Measurements from ENCODE around the gene F2.

The F2 gene

DNA sequence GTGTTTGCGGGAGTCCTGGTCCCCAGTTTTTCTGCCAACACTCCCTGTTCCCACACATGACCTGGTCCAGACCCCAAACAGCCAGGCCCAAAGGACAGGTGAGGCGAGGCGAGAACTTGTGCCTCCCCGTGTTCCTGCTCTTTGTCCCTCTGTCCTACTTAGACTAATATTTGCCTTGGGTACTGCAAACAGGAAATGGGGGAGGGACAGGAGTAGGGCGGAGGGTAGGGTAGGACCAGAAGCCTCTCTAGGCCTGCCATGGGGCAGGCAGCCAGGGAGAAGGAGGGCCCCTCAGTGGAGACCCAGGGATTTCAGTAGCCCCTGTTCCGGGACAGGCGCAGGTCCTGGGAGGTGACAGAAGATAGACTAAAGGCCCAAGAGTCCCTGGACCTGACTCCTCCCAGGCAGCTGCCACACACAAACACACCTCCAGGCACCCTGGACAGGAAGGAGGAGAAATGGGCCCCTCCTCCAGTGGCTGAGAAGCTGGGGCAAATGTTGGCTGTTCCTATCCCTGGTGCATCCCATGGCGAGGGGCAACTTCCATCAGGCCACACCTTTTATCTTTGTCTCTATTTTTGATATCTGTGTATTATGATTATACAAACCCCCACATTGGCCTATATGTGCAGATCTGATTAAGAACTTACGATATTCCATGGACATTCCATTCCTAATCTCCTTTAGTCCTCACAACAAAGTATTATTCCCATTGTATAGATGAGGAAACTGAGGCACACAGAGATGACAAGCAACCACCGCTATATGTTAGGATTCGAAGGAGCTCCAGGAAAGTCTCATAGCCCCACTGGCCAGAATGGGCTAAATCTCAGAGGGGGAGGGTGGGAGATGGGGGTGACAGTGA lies 626 bp upstream of the F2 start:
- DNase-seq (ENCODE audit: low read depth): no peak

DNA sequence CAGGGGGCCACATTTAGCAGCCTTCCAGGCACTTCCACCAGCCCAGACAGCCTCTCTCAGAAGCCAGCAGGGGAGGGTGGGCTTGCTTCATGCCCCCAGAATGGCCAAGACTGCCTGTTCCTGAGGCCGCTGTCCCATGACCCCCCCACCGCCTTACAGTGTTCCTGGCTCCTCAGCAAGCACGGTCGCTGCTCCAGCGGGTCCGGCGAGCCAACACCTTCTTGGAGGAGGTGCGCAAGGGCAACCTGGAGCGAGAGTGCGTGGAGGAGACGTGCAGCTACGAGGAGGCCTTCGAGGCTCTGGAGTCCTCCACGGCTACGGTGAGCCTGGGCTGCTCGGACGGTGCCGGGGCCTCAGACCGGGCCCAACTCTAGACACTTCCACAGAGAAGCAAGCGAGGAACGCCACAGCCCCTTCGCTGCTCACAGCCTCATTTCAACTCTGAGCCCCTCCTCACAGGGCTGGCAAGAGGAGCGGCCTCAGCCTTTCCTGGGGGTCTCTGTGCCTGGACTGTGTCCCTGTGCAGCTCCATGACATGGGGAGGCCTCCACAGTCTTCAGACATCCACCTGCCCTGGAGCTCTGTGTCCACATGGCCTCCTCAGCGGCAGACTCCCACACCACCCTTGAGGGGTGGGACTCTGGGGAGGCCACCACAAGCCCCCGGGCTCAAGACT lies 668 bp downstream of the F2 start:
- DNase-seq (ENCODE audit: low read depth): no peak

DNA sequence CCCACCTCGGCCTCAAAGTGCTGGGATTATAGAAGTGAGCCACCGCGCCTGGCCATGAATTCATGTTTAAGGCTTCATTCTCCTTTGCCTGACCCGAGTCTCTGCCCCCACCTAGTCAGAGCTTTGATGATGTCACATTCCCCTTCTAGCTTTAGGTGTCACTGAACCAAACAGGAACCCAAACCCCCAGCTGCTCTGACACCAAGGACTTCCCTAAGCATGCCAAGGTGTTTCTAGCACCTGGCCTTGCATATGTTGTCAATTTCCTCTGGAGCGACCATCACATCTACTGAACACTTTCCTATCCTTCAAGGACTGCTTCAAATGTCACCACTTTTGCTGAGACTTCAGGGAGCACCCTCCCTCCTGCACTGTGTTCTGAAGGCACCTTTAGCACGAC lies 2.3 kb downstream of the F2 start:
- no peak for DNase-seq (ENCODE audit: low read depth)

DNA sequence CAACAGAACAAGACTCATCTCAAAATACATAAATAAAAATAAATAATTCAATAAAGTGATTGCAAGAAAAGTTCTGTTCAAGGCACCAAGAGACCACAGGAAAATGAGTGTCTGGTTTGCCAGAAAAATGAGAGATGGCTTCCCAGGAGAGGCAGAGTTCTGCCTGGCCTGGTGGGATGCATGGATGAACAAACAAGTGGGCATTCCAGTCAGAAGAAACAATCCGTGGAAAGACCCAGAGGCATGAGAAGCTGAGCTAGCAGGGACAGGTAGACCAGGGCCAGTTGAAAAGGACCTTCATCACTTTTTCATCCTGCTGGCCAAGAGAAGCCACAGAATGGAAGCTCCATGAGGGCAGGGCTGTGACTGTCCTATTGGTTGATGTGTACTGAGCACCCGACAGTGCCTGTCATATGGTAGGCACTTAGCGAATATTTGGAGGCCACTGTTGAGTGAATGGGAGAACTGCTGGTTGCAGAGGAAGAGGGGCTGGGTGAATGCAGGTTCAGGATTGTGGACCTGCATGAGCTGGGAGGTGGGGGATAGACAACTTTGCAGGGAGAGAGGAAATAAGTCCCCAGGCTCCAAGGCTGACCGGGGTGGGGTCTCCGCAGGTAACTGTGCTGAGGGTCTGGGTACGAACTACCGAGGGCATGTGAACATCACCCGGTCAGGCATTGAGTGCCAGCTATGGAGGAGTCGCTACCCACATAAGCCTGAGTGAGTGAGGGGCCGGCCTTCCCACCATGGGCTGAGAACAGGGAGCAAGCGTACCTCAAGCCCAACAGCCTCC lies 3.7 kb downstream of the F2 start:
- no peak for DNase-seq (ENCODE audit: low read depth)

DNA sequence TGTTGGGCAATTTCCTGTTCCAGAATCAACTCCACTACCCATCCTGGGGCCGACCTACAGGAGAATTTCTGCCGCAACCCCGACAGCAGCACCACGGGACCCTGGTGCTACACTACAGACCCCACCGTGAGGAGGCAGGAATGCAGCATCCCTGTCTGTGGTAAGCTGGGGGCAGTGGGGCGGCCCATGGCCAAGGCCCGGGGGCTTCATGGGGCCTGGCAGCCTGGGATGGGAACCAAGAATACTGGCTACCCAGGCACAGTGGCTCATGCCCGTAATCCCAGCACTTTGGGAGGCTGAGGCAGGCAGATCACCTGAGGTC lies 4.3 kb downstream of the F2 start:
- no peak for DNase-seq (ENCODE audit: low read depth)

DNA sequence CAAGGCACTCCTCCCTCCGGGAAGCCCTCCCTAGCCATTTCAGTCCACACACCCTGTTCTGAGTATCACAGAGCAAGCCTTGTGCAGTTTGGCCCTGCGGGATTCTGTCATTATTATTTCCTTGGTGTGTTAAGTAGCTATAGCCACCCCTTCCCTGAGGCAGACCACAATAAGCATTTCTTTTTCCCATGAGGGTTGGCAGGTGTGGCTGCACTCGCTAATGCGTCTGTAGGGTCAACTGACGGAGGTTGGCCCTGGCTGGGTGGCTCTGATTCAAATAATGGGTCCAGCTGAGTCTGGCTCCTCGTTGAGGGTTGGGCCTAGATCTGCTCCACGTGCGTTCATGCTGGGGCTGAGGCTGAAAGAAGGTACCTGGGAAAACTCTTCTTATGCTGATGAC lies 5.1 kb downstream of the F2 start:
- DNase-seq (ENCODE audit: low read depth): no peak

DNA sequence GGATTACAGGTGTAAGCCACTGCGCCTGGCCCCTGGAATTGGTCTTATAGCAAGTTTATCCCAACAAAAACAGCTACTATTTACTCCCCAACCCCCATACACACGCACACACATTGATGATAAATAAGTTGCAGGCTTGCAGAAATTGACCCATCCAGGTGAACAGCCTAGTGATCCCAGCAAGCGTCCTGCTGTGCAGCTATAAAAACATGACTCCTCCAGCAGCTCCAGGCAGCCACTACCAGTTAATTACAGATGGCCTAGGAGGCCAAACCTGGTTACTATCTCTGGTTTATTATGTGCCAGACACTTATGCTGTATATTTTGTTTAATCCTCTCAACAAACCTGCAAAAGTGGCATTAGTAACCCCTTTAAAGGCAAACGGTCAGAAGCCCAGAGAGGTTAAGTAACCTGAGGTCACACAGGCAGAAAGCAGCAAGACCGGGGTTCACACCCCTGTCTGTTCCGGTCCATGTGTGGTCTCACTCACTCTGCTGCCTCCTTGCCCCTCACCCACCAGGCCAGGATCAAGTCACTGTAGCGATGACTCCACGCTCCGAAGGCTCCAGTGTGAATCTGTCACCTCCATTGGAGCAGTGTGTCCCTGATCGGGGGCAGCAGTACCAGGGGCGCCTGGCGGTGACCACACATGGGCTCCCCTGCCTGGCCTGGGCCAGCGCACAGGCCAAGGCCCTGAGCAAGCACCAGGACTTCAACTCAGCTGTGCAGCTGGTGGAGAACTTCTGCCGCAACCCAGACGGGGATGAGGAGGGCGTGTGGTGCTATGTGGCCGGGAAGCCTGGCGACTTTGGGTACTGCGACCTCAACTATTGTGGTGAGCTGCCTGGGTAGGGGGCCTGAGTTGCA lies 6.6 kb downstream of the F2 start:
- DNase-seq (ENCODE audit: low read depth): no peak

DNA sequence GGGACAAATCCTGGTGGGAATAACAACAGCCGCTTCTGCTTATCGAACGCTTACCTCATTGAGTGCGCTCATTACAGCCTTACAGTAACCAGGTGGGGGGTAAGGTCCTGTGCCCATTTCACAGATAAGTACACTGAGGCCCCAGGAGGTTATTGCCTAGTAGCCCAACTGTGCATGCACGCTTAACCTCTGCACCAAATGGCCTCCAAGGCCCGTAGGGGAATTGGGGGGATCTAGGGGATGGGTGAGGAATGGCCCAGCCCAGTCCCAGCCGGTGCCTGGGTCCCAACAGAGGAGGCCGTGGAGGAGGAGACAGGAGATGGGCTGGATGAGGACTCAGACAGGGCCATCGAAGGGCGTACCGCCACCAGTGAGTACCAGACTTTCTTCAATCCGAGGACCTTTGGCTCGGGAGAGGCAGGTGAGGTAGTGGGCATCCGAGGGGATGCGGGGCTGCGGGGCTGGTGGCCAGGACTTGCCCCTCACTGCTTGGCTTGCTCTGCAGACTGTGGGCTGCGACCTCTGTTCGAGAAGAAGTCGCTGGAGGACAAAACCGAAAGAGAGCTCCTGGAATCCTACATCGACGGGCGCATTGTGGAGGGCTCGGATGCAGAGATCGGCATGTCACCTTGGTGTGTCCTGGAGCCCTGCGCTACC lies 7.3 kb downstream of the F2 start:
- DNase-seq (ENCODE audit: low read depth): no peak

DNA sequence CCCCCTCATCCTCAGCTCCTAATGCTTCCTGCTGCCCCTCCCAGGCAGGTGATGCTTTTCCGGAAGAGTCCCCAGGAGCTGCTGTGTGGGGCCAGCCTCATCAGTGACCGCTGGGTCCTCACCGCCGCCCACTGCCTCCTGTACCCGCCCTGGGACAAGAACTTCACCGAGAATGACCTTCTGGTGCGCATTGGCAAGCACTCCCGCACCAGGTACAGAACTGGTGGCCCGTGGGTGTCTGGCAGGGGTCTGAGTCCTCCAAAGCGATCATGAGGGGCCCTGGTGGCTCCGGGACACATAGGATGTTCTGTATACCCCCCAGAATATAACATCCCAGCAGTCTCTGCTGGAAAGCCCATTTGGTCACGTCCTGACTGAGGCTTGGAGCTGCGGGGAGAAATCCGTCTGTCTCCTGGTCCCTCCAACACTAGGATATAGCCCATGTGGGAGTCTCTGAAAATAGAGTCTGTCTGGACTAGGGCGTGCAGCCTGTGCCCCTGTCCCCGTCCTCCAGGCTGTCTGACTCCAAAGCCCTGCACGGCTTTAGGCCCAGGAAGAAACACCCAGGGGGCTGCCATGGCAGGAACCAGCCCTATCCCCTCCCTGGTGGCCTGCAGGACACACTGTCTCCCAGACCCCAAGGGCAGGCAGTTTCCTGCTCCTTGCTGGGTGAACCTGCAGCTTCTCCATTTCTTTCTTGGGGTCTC lies 9.1 kb downstream of the F2 start:
- no peak for DNase-seq (ENCODE audit: low read depth)

DNA sequence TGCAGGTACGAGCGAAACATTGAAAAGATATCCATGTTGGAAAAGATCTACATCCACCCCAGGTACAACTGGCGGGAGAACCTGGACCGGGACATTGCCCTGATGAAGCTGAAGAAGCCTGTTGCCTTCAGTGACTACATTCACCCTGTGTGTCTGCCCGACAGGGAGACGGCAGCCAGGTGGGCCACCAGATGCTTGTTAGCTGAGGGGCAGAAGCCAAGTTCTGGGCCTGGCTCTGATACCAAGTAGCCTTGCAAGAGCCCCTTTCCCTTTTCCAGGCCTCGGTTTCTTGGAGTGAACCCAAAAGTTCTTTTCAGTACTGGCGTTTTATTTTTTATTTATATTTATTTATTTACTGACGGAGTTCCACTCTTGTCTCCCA lies 9.6 kb downstream of the F2 start:
- no peak for DNase-seq (ENCODE audit: low read depth)

DNA sequence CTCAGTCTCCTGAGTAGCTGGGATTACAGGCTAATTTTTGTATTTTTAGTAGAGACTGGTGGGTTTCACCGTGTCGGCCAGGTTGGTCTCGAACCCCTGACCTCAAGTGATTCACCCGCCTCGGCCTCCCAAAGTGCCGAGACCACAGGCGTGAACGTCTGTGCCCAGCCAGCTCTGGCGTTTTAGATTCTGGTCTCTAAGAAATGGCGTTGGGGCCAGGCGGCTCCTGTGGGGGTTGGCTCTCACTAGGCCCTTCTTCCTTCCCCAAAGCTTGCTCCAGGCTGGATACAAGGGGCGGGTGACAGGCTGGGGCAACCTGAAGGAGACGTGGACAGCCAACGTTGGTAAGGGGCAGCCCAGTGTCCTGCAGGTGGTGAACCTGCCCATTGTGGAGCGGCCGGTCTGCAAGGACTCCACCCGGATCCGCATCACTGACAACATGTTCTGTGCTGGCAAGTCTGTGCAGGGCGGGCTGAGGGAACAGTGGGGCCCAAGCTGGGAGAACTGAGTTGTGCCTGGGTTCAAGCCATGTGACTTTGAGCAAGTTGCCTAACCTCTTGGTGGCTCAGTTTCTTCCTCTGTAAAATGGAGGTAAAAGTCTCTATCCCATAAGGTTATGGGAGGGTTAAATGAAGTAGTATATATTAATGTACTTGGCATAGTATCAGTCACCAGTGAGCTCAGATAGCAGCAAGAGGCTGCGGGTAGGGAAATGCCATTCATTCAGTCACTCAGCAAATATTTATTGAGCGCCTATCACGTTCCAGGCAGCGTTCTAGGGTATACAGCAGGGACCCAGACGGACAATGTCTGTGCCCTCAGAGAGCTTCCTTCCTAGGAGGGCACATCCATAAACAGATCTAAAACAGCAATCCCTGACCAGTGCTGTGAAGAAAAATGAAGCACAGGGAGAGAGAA lies 10.4 kb downstream of the F2 start:
- DNase-seq (ENCODE audit: low read depth): no peak

DNA sequence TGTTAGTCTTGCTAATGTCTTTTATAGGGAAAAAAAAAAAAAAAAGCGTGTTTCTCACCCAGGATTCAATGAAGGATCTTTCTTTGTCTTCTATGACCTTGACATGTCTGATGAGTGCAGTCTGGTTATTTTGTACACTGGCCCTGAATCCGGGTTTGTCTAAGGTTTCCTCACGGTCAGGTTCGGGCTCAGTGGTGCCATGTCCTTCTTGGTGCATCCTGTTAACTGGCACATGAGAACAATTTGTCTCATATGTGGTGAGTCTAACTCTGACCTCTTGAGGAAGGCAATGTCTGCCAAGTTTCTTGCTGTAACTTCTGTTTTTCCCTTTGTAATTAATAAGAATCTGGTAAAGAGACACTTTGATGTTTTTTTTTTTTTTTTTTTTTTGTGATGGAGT lies 12.5 kb downstream of the F2 start:
- no peak for DNase-seq (ENCODE audit: low read depth)

DNA sequence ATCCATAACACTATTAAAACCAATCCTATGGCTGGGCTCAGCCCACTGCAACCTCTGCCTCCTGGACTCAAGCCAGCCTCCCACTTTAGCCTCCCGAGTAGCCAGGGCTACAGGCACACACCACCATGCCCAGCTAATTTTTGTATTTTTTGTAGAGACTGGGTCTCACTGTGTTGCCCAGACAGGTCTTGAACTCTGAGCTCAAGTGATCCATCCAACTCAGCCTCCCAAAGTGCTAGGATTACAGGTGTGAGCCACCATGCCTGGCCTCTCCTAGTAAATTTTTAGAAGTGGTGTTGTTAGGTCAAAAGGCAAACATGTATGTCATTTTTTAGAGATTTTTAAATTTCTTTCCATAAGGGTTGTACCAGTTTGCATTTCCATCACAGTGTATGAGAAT lies 14.2 kb downstream of the F2 start:
- DNase-seq (ENCODE audit: low read depth): no peak

DNA sequence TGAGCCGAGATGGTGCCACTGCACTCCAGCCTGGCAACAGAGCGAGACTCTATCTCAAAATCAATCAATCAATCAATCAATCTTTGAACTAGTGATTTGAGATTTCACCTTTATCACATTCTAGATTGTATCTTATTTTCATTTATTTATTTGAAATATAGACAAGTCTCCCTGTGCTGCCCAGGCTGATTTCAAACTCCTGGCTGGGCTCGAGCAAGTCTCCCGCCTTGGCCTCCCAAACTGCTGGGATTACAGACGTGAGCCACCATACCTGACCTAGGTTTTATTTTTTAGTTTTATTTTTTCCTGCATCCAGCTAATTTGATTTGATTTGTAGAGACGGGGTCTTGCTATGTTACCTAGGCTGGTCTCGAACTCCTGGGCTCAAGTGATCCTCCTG lies 17.1 kb downstream of the F2 start:
- DNase-seq (ENCODE audit: low read depth): no peak

DNA sequence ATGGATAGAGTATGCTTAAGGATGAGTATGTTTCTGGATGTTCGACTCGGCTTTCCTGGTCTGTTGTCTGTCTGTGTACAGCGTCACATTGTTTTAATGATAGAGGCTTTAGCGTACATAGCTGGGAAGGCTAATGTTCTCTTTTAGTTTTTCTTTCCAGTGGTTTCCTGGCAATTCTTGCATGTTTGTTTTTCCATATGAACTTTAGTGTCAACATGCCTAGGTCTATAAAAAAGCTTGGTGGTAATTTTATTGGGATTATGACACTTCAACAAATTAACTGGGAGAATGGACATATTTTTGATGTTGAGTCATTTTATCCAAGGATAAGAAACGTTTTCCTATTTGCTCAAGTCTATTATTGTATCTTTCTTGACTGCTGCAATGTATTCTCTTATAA lies 17.6 kb downstream of the F2 start:
- no peak for DNase-seq (ENCODE audit: low read depth)

DNA sequence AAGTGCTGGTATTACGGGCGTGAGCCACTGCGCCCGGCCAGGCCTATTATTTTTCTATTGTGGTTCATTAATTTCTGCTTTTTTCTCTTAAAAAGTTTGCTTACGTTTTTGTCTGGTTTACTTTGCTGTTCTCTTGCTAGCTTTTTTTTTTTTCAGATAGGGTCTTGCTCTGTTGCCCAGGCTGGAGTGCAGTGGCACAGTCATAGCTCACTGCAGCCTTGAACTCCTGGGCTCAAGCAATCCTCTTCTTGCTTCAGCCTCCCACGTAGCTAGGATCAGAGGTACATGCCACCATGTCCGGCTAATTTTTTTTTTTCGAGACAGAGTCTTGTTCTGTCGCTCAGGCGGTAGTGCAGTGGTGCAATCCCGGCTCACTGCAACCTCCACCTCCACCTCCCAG lies 18.7 kb downstream of the F2 start:
- DNase-seq (ENCODE audit: low read depth): no peak

DNA sequence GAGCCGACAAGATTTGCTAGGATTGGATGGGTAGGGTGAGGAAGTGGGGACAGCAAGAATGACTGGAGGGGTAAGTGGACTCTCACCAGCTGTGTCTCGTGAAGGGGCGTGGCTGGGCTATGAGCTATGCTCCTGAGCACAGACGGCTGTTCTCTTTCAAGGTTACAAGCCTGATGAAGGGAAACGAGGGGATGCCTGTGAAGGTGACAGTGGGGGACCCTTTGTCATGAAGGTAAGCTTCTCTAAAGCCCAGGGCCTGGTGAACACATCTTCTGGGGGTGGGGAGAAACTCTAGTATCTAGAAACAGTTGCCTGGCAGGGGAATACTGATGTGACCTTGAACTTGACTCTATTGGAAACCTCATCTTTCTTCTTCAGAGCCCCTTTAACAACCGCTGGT lies 19.9 kb downstream of the F2 start:
- DNase-seq (ENCODE audit: low read depth): no peak

DNA sequence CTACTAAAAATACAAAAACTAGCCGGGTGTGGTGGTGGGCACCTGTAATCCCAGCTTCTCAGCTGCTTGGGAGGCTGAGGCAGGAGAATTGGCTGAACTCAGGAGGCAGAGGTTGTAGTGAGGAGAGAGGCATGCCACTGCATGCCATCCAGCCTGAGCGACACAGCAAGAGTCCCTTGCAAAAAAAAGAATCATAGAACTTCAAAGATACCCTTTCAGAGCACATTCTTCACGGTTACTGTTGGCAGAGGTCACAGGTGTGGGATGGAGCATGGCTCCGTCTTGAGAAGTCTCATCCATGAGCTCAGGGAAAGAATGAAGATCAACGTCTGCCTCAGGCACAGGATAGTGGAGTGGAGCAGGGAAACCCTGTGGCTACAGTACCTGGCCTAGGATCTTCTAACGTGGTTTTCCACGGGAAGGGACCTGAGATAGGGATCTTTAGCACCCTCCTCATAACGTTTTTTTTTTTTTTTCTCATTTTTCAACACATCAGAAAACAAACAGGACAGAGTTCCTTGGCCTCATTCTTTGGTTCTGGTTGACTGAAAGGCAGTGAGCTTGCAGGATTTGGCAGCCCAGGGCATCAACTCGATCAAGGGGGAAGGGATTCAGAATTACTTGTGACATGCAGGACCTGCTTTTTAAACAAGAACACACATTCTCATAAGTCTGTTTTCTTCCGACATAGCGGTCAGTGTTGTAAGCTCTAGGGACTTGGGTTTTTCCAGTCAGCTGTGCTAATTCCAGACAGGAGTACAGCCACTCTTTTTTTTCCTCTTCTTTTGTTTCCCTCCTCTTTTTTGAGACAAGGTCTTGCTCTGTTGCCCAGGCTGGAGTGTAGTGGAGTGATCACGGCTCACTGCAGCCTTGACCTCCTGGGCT lies 22.8 kb downstream of the F2 start:
- no peak for DNase-seq (ENCODE audit: low read depth)

DNA sequence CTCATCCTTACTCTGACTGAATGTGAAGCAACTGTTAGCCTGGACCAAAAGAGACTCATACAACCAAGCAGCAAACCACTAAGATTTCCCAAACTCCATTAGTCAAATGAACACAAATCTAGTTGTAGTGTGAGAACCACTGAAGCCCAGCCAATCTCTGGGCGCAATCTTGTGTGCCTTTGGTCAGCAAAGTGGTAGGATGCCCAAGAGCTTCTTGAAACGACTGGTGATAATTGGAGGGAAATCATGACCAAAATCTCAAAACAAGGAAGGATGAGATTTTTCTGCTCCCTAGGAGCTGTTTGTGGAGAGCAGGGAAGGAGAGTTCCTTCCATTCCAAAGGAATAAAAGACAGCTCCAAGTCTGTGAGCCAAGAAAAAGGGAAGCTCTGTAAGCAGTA lies 24.0 kb downstream of the F2 start:
- DNase-seq (ENCODE audit: low read depth): no peak

All from activated gamma-delta T cell treated with anti-CD3 and anti-CD28 coated beads, Interleukin-2, amount 50 U/mL, for 16 hours (primary cell).